ENCODE results near the gene PGP. TPM values are rescaled to one million over a fixed set of nuclear protein-coding genes. Genes with fewer than 3 reads are reported as not detected.

Gene PGP
- polyA plus RNA-seq, 2 of the 4 experiments (the other 2 are of a cell fraction) = 13.9 to 33.7 TPM

GRCh38 chr16:2252806-2253148 lies 38.1 kb upstream of the PGP start:
- DNase-seq (ENCODE audit: low read depth in 1 of 2, low spot score in 1 of 2) (no peak), ATAC-seq (no peak), FAIRE-seq (no peak)
- Histone ChIP-seq H3K4me1 (peaks cover 20% of the 10 kb centered on the region), H3K9me3 (no peaks in the 10 kb centered on the region), H3K4me2 (no peak overlapping the region; the same call in 2 of the 3 replicates), H3K27ac (peak overlapping the region in 1 of 2 experiments; percentile 96; a peak in 3 of 6 replicates), H3K4me3 (no peak overlapping the region)
- POLR2A ChIA-PET = interaction anchor here (0.5 to 4.9 kb wide), 7 partner anchors 10 to 97 kb away, joined by 3 to 25 read pairs (median 9); partner anchors contain the start of genes PGP, RNPS1 and TRAF7
- CTCF ChIA-PET = interaction anchor here (1.2 to 3.5 kb wide), 5 partner anchors 11 to 249 kb away, joined by 3 to 33 read pairs (median 8); partner anchors contain the start of gene CASKIN1
- WGBS (ENCODE audit: missing lambda C conversion rate) = 89% methylated on average over 7 of the region's 7 CpGs
- TF ChIP-seq CBX2 (IDR thresholded peaks at IDR 0.05; ENCODE audit: borderline replicate concordance, low read depth) (no peak), HDAC2 (IDR thresholded peaks at IDR 0.05) (no peak), MYC (IDR thresholded peaks at IDR 0.05; ENCODE audit: borderline replicate concordance, low read length) (no peak), ATOH8 (CRISPR knock-in tag; IDR thresholded peaks at IDR 0.05; ENCODE audit: low read depth) (no peak)

- WGBS (ENCODE audit: missing lambda C conversion rate) = 12% methylated on average over 4 of the region's 88 CpGs
- Histone ChIP-seq H3K27ac (peak within 1 kb of the TSS; percentile 96 to 98), H3K4me3 (peak within 1 kb of the TSS; percentile 91), H3K9me3 (no peaks in the 10 kb centered on the region), H3K4me2 (peak within 1 kb of the TSS; percentile 70), H3K4me1 (peaks cover 20% of the 10 kb centered on the region)
- ATAC-seq = peak; percentile 83 to 88
- FAIRE-seq = no peak
- ChIA-PET CTCF (interaction anchor here (0.5 to 3.5 kb wide), 28 partner anchors 8 to 250 kb away, joined by 3 to 33 read pairs (median 3); partner anchors contain the start of genes CASKIN1, E4F1 and TRAF7), POLR2A (interaction anchor here (0.8 to 4.9 kb wide), 17 partner anchors 9 to 352 kb away, joined by 3 to 25 read pairs (median 4); partner anchors contain the start of genes DNASE1L2, PGP, RNPS1 and RPS2)
- peak; percentile 96 to 98 for DNase-seq (ENCODE audit: low read depth in 1 of 2, low spot score in 1 of 2)
- TF ChIP-seq HES2 (IDR thresholded peaks at IDR 0.05) = no peak
- 0 out of 2 replicates have a peak, but pooled peaks have one; percentile 41 for TF ChIP-seq KDM5A (IDR thresholded peaks at IDR 0.05)
- TF ChIP-seq NR3C1 (IDR thresholded peaks at IDR 0.05) = no peak
- peak; percentile 28; the same call in 1 of the 2 replicates for TF ChIP-seq FOSB (CRISPR knock-in tag; IDR thresholded peaks at IDR 0.05)
- peak; percentile 43 to 70 for TF ChIP-seq RAD21 (conservative IDR thresholded peaks at IDR 0.05 in 1 of 2, IDR thresholded peaks at IDR 0.05 in 1 of 2)
- no peak for TF ChIP-seq HOXA7 (CRISPR knock-in tag; IDR thresholded peaks at IDR 0.05)
- no peak for TF ChIP-seq RARB (CRISPR knock-in tag; IDR thresholded peaks at IDR 0.05)
- TF ChIP-seq, protein P1, sequence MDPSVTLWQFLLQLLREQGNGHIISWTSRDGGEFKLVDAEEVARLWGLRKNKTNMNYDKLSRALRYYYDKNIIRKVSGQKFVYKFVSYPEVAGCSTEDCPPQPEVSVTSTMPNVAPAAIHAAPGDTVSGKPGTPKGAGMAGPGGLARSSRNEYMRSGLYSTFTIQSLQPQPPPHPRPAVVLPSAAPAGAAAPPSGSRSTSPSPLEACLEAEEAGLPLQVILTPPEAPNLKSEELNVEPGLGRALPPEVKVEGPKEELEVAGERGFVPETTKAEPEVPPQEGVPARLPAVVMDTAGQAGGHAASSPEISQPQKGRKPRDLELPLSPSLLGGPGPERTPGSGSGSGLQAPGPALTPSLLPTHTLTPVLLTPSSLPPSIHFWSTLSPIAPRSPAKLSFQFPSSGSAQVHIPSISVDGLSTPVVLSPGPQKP (IDR thresholded peaks at IDR 0.05; ENCODE audit: low read depth, low read length) = no peak
- no peak for TF ChIP-seq USF2 (IDR thresholded peaks at IDR 0.05)
- no peak for TF ChIP-seq HEYL (CRISPR knock-in tag; IDR thresholded peaks at IDR 0.05)
- TF ChIP-seq, protein P2, sequence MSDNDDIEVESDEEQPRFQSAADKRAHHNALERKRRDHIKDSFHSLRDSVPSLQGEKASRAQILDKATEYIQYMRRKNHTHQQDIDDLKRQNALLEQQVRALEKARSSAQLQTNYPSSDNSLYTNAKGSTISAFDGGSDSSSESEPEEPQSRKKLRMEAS (IDR thresholded peaks at IDR 0.05) = peak; percentile 78
- TF ChIP-seq PHF8 (IDR thresholded peaks at IDR 0.05; ENCODE audit: borderline replicate concordance, low read depth) = 0 out of 2 replicates have a peak, but pooled peaks have one; percentile 20
- TF ChIP-seq, protein P3, sequence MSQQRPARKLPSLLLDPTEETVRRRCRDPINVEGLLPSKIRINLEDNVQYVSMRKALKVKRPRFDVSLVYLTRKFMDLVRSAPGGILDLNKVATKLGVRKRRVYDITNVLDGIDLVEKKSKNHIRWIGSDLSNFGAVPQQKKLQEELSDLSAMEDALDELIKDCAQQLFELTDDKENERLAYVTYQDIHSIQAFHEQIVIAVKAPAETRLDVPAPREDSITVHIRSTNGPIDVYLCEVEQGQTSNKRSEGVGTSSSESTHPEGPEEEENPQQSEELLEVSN (IDR thresholded peaks at IDR 0.05; ENCODE audit: borderline replicate concordance, low read depth) = 0 out of 2 replicates have a peak, but pooled peaks have one; percentile 39
- TF ChIP-seq CEBPB (IDR thresholded peaks at IDR 0.05) = no peak
- TF ChIP-seq MAFK (IDR thresholded peaks at IDR 0.05; ENCODE audit: partially characterized antibody) = no peak
- TF ChIP-seq EHF (CRISPR knock-in tag; IDR thresholded peaks at IDR 0.05) = no peak
- TF ChIP-seq ZNF302 (CRISPR knock-in tag; IDR thresholded peaks at IDR 0.05) = no peak
- no peak for TF ChIP-seq ZC3H11A (IDR thresholded peaks at IDR 0.05)
- TF ChIP-seq HOXB5 (CRISPR knock-in tag; IDR thresholded peaks at IDR 0.05) = no peak
- TF ChIP-seq, protein P4, sequence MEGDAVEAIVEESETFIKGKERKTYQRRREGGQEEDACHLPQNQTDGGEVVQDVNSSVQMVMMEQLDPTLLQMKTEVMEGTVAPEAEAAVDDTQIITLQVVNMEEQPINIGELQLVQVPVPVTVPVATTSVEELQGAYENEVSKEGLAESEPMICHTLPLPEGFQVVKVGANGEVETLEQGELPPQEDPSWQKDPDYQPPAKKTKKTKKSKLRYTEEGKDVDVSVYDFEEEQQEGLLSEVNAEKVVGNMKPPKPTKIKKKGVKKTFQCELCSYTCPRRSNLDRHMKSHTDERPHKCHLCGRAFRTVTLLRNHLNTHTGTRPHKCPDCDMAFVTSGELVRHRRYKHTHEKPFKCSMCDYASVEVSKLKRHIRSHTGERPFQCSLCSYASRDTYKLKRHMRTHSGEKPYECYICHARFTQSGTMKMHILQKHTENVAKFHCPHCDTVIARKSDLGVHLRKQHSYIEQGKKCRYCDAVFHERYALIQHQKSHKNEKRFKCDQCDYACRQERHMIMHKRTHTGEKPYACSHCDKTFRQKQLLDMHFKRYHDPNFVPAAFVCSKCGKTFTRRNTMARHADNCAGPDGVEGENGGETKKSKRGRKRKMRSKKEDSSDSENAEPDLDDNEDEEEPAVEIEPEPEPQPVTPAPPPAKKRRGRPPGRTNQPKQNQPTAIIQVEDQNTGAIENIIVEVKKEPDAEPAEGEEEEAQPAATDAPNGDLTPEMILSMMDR (IDR thresholded peaks at IDR 0.05) = peak; percentile 56
- TF ChIP-seq RNF2 (IDR thresholded peaks at IDR 0.05; ENCODE audit: borderline replicate concordance, low read depth) = no peak; the same call in 1 of the 2 replicates
- TF ChIP-seq CBX2 (IDR thresholded peaks at IDR 0.05; ENCODE audit: borderline replicate concordance, low read depth) = no peak
- peak; percentile 88 for TF ChIP-seq POLR2A (IDR thresholded peaks at IDR 0.05; ENCODE audit: low read length)
- peak; percentile 31; the same call in 1 of the 2 replicates for TF ChIP-seq TFCP2L1 (CRISPR knock-in tag; IDR thresholded peaks at IDR 0.05)
- no peak for TF ChIP-seq CBX8 (IDR thresholded peaks at IDR 0.05)
- no peak for TF ChIP-seq CHD2 (IDR thresholded peaks at IDR 0.05; ENCODE audit: low read length, partially characterized antibody)
Measured at GRCh38 chr16:2251296-2252111, 36.9 kb upstream of the PGP start, which contains the start of gene ECI1. TSS of gene ECI1 (minus strand) at chr16:2251587. CDS start at chr16:2251566, 21 bp downstream.
